SK-N-SH (cell line): Measurements from ENCODE around the gene SLC24A3. TPM values are rescaled to one million over a fixed set of nuclear protein-coding genes. Genes with fewer than 3 reads are reported as not detected.

Experiments
- CTCF ChIA-PET: fragments of 300-600, 350-600 bp; formaldehyde crosslinking; extraction: SDS; loops from one replicate; lab custom pipeline; 2021; lab: Yijun Ruan, JAX
- POLR2A ChIA-PET: fragments of 350-600 bp; sonication (Branson Sonifier 250); formaldehyde crosslinking; extraction: SDS; loops from one replicate; lab custom pipeline; 2020; ENCODE audit warnings: antibody characterized with exemption, inconsistent platforms; lab: Yijun Ruan, JAX
- DNase-seq: peaks from one replicate; pipeline ENCODE4 v3.0.0; 2012
- H2AFZ ChIP-seq: fragments of 200-600 bp; sonication (generic); 2 replicates; pipeline ENCODE4 v1.8.1; 2016; ENCODE audit warnings: antibody characterized with exemption, mild to moderate bottlenecking, low read depth
- H3F3A ChIP-seq: fragments of 200-600 bp; sonication (generic); replicated peaks from 2 replicates; pipeline ENCODE3; 2016; ENCODE audit warnings: antibody characterized with exemption, mild to moderate bottlenecking; ENCODE audit not compliant: insufficient read depth
- H3K27ac ChIP-seq, 2 experiments: fragments of 200-500 bp in 1 of 2; fragments of 200-600 bp in 1 of 2; sonication (Bioruptor generic) in 1 of 2; sonication (generic), shearing (Covaris generic) in 1 of 2; 2 replicates each; pipeline versions ENCODE4 v1.5.1 to v1.6.1; 2014 to 2016; ENCODE audit warnings: low read depth in 2 of 2, inconsistent platforms in 1 of 2, low read length in 1 of 2, mild to moderate bottlenecking in 1 of 2, mixed read lengths in 1 of 2
- H3K27me3 ChIP-seq: fragments of 200-600 bp; sonication (generic), shearing (Covaris generic); 2 replicates; pipeline ENCODE4 v1.6.1; 2016; ENCODE audit warnings: mixed run types; ENCODE audit not compliant: insufficient read depth
- H3K36me3 ChIP-seq, 2 experiments: fragments of 200-500 bp in 1 of 2; fragments of 200-600 bp in 1 of 2; sonication (Bioruptor generic) in 1 of 2; sonication (generic) in 1 of 2; replicated peaks in 1 of 2; 2 replicates each; pipeline versions ENCODE3 to v1.5.1; 2014 to 2016; ENCODE audit warnings: low read length in 1 of 2, mild to moderate bottlenecking in 1 of 2; ENCODE audit not compliant: insufficient read depth in 2 of 2, control insufficient read depth in 1 of 2
- H3K4me1 ChIP-seq, 2 experiments: fragments of 200-500 bp in 1 of 2; fragments of 200-600 bp in 1 of 2; sonication (Bioruptor generic) in 1 of 2; sonication (generic), shearing (Covaris generic) in 1 of 2; 2 replicates each; pipeline versions ENCODE4 v1.5.1 to v1.6.1; 2014 to 2016; ENCODE audit warnings: low read depth in 1 of 2, low read length in 1 of 2, mixed run types in 1 of 2; ENCODE audit not compliant: insufficient read depth in 2 of 2, control insufficient read depth in 1 of 2
- H3K4me2 ChIP-seq: fragments of 200-600 bp; sonication (generic), shearing (Covaris generic); 2 replicates; pipeline ENCODE4 v1.6.1; 2017; ENCODE audit warnings: mixed run types
- H3K4me3 ChIP-seq, 2 experiments: fragments of 200-500 bp in 1 of 2; fragments of 200-600 bp in 1 of 2; sonication (Bioruptor generic) in 1 of 2; sonication (generic), shearing (Covaris generic) in 1 of 2; 2 replicates each; pipeline versions ENCODE4 v1.5.1 to v1.8.1; 2014 to 2016; ENCODE audit warnings: low read depth in 2 of 2, inconsistent platforms in 1 of 2, low read length in 1 of 2, mild to moderate bottlenecking in 1 of 2, mixed read lengths in 1 of 2, moderate library complexity in 1 of 2
- H3K79me2 ChIP-seq: fragments of 200-600 bp; sonication (generic); 2 replicates; pipeline ENCODE4 v1.8.1; 2017; ENCODE audit warnings: mild to moderate bottlenecking; ENCODE audit not compliant: insufficient read depth
- H3K9ac ChIP-seq: fragments of 200-600 bp; sonication (generic); 2 replicates; pipeline ENCODE4 v1.6.1; 2017; ENCODE audit warnings: mixed run types
- H3K9me2 ChIP-seq: fragments of 200-600 bp; sonication (generic); 2 replicates; pipeline ENCODE4 v1.6.1; 2017; ENCODE audit warnings: mixed run types
- H3K9me3 ChIP-seq: fragments of 200-600 bp; sonication (generic); 2 replicates; pipeline ENCODE4 v1.6.1; 2017; ENCODE audit warnings: mixed run types, mild to moderate bottlenecking, moderate library complexity
- H4K20me1 ChIP-seq: fragments of 200-600 bp; sonication (generic); 2 replicates; pipeline ENCODE4 v1.6.1; 2017; ENCODE audit warnings: mild to moderate bottlenecking, mixed run types; ENCODE audit not compliant: insufficient read depth
- CHD2 ChIP-seq: fragments of 150-350 bp; IDR thresholded peaks from 2 replicates; pipeline ENCODE4 v1.6.1; 2018; ENCODE audit warnings: low read length; ENCODE audit not compliant: partially characterized antibody
- CTCF ChIP-seq: fragments of 200-600 bp; sonication (generic); IDR thresholded peaks from 2 replicates; pipeline ENCODE4 v1.6.1; 2017; ENCODE audit warnings: antibody characterized with exemption, mild to moderate bottlenecking, moderate library complexity
- ELF1 ChIP-seq: IDR thresholded peaks from 2 replicates; pipeline ENCODE4 v1.4.0; 2012
- EP300 ChIP-seq, 2 experiments: IDR thresholded peaks; 2 replicates each; pipeline versions ENCODE4 v1.4.0 to v1.6.1; 2012; ENCODE audit warnings: borderline replicate concordance in 1 of 2, low read depth in 1 of 2, low read length in 1 of 2
- FOSL2 ChIP-seq: IDR thresholded peaks from 2 replicates; pipeline ENCODE4 v1.4.0; 2012; ENCODE audit warnings: low read depth, mild to moderate bottlenecking, moderate library complexity, borderline replicate concordance
- GATA2 ChIP-seq: sonication (generic); formaldehyde crosslinking; IDR thresholded peaks from 2 replicates; pipeline ENCODE4 v1.5.0; 2020; ENCODE audit warnings: mild to moderate bottlenecking, missing genetic modification reagents
- NRF1 ChIP-seq: IDR thresholded peaks from 2 replicates; pipeline ENCODE4 v1.6.1; 2012; ENCODE audit warnings: low read depth, mild to moderate bottlenecking, low read length
- PBX3 ChIP-seq: IDR thresholded peaks from 2 replicates; pipeline ENCODE4; 2012
- POLR2AphosphoS5 ChIP-seq: IDR thresholded peaks from 2 replicates; pipeline ENCODE4 v1.6.1; 2012; ENCODE audit warnings: low read depth, low read length
- RCOR1 ChIP-seq: fragments of 150-350 bp; IDR thresholded peaks from 2 replicates; pipeline ENCODE4 v1.6.1; 2017; ENCODE audit warnings: antibody characterized with exemption, low read length
- REST ChIP-seq: IDR thresholded peaks from 2 replicates; pipeline ENCODE4 v1.6.1; 2012; ENCODE audit warnings: mild to moderate bottlenecking, low read depth, low read length, moderate library complexity
- SIN3A ChIP-seq: IDR thresholded peaks from 2 replicates; pipeline ENCODE4 v1.6.1; 2012; ENCODE audit warnings: low read depth, mild to moderate bottlenecking, low read length, moderate library complexity, borderline replicate concordance
- TCF12 ChIP-seq: IDR thresholded peaks from 2 replicates; pipeline ENCODE4 v1.4.0; 2012
- WGBS: methylation state at CpG from one replicate; pipeline ENCODE4 v1.1.6; 2017; ENCODE audit warnings: low lambda C conversion rate; 5-methylcytosine and 5-hydroxymethylcytosine counted together
- polyA plus RNA-seq, 3 experiments: library from polyadenylated mRNA; depleted of rRNA; stranded (reverse); fragments of >200 nt; gene quantifications; 2 replicates each; pipeline ENCODE4 v1.2.3, GENCODE V29; 2012
- TF ChIP-seq, protein P1 (sequence below): IDR thresholded peaks from 2 replicates; pipeline ENCODE4 v1.4.0; 2012; ENCODE audit warnings: low read depth, borderline replicate concordance
- TF ChIP-seq, protein P2 (sequence below): fragments of 150-350 bp; IDR thresholded peaks from 2 replicates; pipeline ENCODE4 v1.6.1; 2017; ENCODE audit warnings: antibody characterized with exemption, low read length, low read depth, borderline replicate concordance

The SLC24A3 gene
- polyA plus RNA-seq, 1 of the 3 experiments (the other 2 are of a cell fraction) = not detected

DNA sequence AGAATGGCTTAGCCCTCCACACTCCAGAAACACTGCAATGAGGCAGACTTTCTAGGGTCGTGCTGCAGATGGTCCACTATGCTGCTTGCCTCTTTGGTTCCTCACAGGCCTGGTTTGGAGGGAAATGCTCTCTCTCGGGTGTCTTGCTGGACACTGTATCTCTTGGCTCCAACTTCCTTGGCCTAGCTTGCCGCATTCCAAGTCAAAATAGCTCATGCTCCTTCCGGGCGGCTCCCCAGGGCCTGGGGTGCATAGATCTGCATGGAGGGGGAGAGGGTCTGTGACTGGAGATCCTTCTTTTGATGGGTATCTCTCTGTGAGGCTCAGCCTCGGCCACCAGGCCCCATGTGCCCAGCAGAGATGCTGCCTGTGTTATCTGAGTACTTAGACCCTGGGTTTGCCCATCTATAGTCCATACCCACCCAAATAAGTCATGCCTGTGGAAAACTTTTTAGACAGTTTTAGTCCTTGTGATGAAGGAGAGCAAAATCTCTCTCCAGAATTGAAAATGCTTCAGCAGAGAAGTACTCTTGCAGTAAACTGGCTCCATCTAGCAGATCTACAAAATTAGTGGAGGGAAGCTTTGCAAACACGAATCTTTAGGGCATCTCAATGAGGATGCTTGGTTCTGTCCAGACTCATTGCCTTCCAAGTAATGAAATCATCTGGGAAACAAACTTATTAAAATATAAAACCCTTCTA lies 281.5 kb downstream of the SLC24A3 start:
- Histone ChIP-seq H3F3A (no peaks in the 10 kb centered on the region), H3K27ac (no peak overlapping the region)
- no peak for TF ChIP-seq NRF1
- TF ChIP-seq CTCF = no peak
- no peak for TF ChIP-seq SIN3A
- TF ChIP-seq CHD2 = no peak
- TF ChIP-seq, all 33 proteins: peak for 0
- H3K9ac ChIP-seq = no peak overlapping the region
- H3K9me3 ChIP-seq = no peaks in the 10 kb centered on the region
- ChIA-PET CTCF (interaction anchor here (0.5 kb wide), 1 partner anchor 884 kb away, joined by 3 read pairs; no protein-coding TSS in a partner anchor), POLR2A (no interaction called here)
- H2AFZ ChIP-seq = no peak overlapping the region
- H3K79me2 ChIP-seq = no peaks in the 10 kb centered on the region
- H3K4me2 ChIP-seq = no peak overlapping the region
- H3K36me3 ChIP-seq = no peaks in the 10 kb centered on the region
- WGBS = 21% methylated on average over 6 of the region's 7 CpGs
- H3K4me3 ChIP-seq = no peak overlapping the region
- H3K4me1 ChIP-seq = peaks cover 0 to 14% of the 10 kb centered on the region in 2 experiments; a peak in 1 of 4 replicates
- no peak for DNase-seq
- no peaks in the 10 kb centered on the region for H4K20me1 ChIP-seq
- H3K27me3 ChIP-seq = no peaks in the 10 kb centered on the region
- no peaks in the 10 kb centered on the region for H3K9me2 ChIP-seq

GRCh38 chr20:19495905-19496703 lies 283.7 kb downstream of the SLC24A3 start:
- no peaks in the 10 kb centered on the region for H3K9me2 ChIP-seq
- H3K4me3 ChIP-seq = no peak overlapping the region
- H3K79me2 ChIP-seq = no peaks in the 10 kb centered on the region
- 21% methylated on average over 12 of the region's 12 CpGs for WGBS
- no peaks in the 10 kb centered on the region for H3K27me3 ChIP-seq
- ChIA-PET CTCF (no interaction called here), POLR2A (no interaction called here)
- no peaks in the 10 kb centered on the region for H3K36me3 ChIP-seq
- no peaks in the 10 kb centered on the region for H3K9me3 ChIP-seq
- no peak overlapping the region for H3K9ac ChIP-seq
- no peaks in the 10 kb centered on the region for H3F3A ChIP-seq
- H3K4me2 ChIP-seq = peak overlapping the region; percentile 28; the same call in 1 of the 2 replicates
- no peaks in the 10 kb centered on the region for H4K20me1 ChIP-seq
- peak overlapping the region in 1 of 2 experiments; percentile 57; a peak in 2 of 4 replicates for H3K27ac ChIP-seq
- H2AFZ ChIP-seq = 0 out of 2 replicates have a peak overlapping the region, but pooled peaks have one; percentile 8
- H3K4me1 ChIP-seq = peaks cover 0 to 14% of the 10 kb centered on the region in 2 experiments; a peak in 1 of 4 replicates
- DNase-seq = no peak
- TF ChIP-seq TCF12 (no peak), FOSL2 (no peak), POLR2AphosphoS5 (no peak), NRF1 (no peak), GATA2 (CRISPR knock-in tag) (no peak), RCOR1 (no peak), EP300 (IDR thresholded peaks at IDR 0.05; ENCODE audit: borderline replicate concordance in 1 of 2, low read depth in 1 of 2, low read length in 1 of 2) (no peak), ELF1 (no peak), REST (no peak), PBX3 (no peak)
- TF ChIP-seq, protein P1, sequence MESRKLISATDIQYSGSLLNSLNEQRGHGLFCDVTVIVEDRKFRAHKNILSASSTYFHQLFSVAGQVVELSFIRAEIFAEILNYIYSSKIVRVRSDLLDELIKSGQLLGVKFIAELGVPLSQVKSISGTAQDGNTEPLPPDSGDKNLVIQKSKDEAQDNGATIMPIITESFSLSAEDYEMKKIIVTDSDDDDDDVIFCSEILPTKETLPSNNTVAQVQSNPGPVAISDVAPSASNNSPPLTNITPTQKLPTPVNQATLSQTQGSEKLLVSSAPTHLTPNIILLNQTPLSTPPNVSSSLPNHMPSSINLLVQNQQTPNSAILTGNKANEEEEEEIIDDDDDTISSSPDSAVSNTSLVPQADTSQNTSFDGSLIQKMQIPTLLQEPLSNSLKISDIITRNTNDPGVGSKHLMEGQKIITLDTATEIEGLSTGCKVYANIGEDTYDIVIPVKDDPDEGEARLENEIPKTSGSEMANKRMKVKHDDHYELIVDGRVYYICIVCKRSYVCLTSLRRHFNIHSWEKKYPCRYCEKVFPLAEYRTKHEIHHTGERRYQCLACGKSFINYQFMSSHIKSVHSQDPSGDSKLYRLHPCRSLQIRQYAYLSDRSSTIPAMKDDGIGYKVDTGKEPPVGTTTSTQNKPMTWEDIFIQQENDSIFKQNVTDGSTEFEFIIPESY = no peak
- TF ChIP-seq, protein P2, sequence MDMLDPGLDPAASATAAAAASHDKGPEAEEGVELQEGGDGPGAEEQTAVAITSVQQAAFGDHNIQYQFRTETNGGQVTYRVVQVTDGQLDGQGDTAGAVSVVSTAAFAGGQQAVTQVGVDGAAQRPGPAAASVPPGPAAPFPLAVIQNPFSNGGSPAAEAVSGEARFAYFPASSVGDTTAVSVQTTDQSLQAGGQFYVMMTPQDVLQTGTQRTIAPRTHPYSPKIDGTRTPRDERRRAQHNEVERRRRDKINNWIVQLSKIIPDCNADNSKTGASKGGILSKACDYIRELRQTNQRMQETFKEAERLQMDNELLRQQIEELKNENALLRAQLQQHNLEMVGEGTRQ = no peak
